GM21367 (cell line): ENCODE data around the gene BDH1.
"Not testable (repeated sequence)": the region's sequence is repeated elsewhere in the genome, so short reads cannot be mapped to it uniquely, and the experiment has no call there.

ENCODE experiments used
- ATAC-seq: cut with Tn5 transposase; IDR thresholded peaks from one replicate; pipeline ENCODE4 v1.9.1; 2021; ENCODE audit not compliant: unreplicated experiment

BDH1 gene, protein sequence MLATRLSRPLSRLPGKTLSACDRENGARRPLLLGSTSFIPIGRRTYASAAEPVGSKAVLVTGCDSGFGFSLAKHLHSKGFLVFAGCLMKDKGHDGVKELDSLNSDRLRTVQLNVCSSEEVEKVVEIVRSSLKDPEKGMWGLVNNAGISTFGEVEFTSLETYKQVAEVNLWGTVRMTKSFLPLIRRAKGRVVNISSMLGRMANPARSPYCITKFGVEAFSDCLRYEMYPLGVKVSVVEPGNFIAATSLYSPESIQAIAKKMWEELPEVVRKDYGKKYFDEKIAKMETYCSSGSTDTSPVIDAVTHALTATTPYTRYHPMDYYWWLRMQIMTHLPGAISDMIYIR

DNA sequence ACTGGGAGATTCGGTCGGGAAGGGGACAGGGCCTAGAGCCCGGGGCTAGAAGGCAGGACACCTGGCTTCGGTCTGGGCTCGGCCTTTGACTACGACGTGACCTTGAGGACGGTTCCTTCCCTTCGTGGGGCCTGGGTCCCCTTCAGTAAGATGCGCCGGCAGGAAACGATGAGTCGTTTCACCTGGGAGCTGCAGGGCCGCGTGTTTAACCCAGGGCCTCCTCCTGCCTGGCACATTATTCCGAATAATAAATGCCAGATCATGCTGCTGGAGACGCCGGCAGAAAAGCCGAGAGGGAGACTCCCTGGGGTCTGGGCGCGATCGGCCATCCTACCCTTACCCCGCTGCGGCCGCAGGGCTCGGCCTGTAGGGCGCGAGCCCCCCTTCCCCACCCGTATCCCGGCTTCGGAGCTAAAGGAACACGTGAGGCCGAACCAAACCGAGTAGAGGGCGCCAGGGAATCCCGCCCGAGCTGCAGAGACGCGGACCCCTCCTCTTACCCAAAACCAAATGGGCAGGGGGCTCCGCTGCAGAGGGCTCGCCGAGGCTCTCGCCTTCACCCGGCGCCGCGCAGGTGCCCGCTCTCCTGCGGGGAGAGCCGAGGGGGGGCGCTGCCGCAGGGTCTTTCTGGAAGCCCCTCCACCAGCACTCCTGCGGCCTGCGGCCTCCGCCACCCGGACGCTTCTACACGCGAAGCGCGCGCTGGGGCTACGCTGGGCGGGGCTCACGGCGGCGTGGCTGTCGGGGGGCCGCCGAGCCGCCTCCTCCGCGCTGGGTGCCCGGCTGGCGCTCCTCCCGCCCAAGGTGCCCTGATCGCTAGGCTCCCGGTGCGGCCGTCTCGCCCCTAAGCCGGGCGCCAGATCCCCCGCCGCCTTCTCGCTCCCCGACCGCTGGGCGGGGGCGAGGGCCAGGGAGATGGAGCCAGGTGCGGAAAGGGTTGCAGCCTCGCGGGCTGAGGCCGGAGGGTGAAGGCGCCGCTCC is at the start of gene BDH1:
BDH1 (minus strand) TSS at position 688 of the 981 bp plus-strand sequence. CDS start 9,525 bp downstream, outside the sequence.
- peak; percentile 7 for ATAC-seq

DNA sequence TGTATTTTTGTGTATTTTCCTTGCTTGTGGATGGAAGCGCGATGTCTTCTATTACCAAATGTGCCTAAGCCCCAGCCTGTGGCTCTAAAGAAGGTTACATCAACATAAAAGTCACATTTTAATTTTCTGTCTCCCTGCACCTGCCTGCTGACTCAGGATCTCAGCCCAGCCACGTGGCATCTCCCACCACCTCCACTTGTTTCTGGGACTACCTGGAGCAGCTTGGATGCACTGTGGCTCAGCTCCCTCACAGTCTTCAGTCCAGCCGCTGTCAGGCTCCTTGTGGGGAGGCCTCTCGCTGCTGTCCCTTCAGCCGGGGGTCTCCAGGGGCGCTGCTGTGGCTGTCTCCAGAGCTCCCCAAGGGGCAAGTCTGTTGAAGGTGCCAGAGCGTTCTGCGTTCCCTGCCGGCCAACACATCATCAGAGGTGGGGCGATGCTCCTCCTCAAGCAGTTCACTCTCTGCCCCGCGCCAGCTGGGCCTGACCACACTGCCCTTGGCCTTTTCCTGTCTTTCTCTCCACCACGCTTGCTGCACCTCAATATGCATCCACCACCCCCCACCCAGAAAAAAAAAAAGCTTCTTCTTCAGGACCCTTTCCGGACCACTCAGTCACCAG is 47.7 kb upstream of the BDH1 start:
- ATAC-seq, result no peak

DNA sequence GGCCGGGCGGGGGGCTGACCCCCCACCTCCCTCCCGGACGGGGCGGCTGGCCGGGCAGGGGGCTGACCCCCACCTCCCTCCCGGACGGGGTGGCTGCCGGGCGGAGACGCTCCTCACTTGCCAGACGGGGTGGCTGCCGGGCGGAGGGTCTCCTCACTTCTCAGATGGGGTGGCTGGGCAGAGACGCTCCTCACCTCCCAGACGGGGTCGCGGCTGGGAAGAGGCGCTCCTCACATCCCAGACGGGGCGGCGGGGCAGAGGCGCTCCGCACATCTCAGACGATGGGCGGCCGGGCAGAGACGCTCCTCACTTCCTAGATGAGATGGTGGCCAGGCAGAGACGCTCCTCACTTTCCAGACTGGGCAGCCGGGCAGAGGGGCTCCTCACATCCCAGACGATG is 46.6 kb upstream of the BDH1 start:
- ATAC-seq, result not testable (repeated sequence)

DNA sequence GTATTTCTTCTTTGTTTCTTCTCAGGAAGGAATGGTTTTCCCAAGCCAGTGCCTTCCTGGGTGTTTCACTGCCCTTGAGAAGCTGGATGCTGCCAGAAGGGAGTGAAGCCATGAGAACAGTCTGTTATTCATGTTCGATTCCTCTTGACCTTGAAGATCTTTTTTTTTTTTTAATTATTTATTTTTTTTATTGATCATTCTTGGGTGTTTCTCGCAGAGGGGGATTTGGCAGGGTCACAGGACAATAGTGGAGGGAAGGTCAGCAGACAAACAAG is 45.7 kb upstream of the BDH1 start:
- ATAC-seq, result not testable (repeated sequence)

DNA sequence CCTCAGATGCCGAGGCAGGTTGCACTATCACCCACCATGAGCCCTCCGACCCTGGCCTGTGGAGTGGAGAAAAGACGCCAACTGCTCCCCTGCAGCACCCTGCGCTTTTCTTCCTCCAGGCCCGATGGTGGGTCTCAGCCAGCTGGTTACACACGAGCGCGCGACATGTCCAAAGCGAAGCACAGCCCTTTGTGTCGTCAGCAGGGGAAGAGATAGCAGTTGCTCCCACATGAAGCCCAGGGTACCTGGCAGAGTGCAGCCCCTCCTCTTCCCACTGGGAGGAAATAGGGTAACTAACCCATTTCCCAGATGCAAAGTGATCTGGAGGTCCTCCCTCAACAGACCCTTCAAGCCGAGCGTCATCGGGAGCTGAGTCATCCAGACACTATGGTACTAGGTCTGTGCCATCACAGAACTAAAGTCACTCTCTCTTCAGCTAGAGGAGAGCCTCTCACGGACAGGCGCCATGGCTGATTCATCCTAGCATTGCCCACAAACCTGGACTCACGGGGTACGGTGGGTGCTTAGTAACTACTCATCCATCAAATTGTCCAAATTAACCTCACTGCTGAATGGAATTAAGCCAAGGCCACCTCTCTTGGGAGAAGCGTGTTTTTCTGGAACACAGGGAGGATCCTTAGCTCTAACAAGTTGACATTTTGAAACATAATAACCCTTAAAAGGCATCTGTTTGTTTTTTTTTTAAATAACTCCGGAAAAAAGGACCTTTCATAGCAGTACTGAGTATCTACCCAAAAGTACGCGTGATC is 45.2 kb upstream of the BDH1 start:
- no peak for ATAC-seq

DNA sequence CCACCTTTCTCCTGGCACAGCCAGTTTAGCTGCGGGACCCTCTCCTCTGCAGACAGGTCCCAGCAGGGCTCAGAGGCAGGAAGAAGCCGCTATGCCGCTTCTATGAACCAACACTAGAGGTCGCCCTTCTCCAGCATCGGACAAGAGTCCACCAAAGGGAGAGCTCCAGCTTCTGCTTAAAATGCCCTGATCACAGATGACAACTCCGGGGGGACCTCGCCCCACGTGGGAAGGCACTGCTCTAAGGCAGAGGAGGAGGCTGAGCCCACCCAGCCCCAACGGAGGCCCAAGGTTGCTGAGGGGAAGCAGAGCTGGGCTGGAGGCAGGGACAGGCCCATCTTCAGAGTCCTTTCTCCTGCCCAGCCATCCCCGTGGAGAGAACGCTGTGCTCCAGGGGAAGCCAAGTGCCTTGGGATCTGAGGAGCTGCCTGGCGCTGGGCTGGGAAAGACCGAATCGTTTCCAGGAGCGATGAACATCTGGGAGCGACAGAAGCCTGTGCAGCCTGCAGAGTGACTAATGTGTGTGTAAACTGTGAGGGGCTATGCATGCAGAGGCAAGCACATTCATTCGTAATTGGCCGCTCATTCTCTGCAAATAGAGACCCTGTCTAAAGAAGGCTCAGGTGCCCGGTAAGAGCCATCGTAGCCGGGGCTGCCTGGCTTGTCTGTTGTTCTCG is 43.5 kb upstream of the BDH1 start:
- ATAC-seq, result peak; percentile 73

DNA sequence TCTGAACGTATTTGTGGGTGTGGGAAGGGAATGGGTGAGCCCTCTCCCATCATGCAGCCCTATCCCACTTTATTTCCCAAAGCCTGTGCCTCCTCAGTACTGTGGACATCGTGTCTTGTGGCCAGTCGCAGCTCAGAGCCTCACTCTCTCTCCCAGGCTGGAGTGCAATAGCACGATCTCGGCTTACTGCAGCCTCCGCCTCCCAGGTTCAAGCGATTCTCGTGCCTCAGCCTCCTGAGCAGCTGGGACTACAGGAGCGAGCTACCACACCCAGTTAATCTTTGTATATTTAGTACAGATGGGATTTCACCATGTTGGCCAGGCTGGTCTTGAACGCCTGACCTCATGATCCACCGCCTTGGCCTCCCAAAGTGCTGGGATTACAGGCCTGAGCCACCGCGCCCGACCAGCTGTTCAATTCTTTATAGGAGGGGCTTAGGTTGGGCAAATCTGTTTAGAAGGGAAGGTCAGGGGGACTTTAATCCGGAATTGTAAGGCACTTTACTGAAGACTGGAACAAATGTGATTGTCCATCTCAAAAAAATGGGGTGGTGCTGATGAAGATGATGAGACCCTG is 42.7 kb upstream of the BDH1 start:
- no peak for ATAC-seq

DNA sequence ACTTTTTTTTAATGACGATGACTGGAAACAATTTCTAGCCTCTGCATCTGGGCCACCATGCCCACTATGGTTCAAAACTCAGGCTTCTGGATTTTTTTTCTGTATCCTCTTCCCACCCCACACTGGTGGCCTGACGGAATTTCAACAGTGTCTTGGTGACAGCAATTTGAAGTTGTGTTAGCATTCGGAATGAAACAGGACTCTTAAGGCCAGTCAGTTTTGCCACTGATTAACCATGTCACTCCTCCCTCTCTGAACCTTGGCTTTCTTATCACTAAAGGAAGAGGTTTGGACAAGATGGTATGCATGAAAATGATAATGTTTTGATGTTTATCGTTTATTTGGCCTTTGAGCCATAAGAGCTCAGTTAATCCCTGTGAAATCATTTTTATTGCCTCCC is 41.6 kb upstream of the BDH1 start:
- no peak for ATAC-seq

DNA sequence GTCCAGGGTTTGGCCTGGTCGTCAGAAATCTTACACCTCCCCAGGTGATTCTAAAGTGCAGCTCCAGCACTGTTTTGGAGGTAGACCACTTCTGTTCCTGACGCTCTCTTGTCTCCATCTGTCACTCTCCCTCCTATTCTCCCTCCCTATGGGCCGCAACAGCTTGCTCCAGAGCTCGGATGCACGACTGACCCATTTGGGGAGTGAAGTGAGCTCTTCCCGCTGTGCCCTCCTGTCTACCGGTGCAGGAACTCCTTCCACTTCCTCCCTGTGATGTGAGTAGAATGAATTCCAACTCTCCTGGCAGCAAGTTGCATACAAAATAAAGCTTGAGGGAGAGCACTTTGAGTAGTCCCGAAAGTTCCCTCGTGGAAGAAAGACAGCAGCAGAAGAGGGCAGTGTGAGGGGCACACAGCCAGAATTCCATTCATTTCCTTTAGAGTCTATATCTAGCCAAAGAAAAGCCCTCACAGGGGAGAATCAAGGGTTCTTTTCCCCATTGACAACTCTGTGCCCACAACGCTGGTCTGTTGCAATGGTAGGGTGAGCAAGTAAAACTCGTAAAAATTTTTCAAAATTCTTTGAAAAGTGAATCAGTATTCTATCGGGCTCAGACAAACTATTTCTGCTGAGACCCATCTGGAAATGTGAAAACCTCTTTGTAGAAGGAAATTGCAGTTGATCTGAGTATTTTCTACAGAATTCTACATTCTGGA is 39.9 kb upstream of the BDH1 start:
- ATAC-seq, result no peak

DNA sequence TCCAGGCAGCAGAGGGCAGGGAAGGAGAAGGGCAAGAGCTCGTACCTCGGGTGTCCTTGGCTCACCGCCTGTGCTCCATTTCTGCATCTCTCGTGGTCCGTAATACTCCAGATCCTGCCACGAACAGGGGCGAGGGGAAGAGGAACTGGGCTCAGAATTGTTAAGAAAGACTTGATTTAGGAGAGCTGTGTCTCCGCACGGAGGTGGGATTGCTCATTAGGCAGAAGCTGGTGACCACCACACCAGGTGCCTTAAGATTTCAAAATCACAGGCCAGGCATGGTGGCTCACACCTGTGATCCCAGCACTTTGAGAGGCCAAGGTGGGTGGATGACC is 37.2 kb upstream of the BDH1 start:
- no peak for ATAC-seq

DNA sequence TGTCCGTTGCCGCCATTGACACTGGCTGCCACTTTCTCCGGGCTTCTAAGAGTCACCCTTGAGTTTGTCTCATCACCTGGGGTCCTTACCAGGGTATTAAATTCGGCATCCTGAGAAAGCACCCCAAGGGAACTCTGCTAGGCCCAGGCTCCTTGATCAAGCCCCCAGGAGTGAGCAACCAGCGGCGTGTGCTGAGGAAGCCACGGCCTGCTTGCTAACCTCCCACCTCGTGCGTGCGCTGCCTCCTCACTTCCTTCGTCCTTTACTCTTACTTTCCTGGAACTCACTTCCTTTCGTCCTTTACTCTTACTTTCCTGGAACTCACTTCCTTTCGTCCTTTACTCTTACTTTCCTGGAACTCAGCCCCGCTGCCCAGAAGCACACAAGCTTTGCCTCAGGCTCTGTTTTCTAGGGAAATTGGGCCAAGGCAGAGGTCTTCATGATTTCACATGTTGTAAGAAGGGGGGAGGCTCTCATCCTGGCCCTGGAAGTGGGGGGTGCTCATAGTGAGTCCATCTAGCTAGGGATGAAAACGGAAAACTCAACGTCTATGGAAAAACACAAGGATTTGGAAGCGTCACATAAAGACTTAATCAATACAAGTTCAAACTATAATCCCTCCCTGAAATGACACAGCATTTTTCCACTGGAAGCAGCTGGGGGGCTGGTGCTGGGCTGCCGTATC is 36.7 kb upstream of the BDH1 start:
- ATAC-seq, result no peak

DNA sequence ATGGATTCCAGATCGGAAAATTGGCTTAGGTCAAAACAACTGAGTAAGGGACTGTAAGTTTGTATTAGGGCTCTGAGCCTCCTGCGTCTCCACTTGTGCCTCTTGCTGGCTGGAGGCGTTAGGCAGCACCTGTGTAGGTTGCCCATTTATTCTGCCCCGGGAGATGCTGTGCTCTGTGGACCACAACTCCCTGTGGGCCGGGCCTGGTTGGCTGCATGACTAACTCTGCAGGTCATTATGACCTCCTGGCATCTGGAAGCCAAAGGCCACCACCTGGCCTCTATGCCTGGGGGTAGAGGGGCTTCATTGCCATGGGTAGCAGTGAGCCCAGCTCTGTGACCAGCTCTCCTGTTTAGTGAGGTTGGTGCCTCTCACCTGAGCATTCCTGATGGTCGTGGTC is 36.0 kb upstream of the BDH1 start:
- no peak for ATAC-seq

DNA sequence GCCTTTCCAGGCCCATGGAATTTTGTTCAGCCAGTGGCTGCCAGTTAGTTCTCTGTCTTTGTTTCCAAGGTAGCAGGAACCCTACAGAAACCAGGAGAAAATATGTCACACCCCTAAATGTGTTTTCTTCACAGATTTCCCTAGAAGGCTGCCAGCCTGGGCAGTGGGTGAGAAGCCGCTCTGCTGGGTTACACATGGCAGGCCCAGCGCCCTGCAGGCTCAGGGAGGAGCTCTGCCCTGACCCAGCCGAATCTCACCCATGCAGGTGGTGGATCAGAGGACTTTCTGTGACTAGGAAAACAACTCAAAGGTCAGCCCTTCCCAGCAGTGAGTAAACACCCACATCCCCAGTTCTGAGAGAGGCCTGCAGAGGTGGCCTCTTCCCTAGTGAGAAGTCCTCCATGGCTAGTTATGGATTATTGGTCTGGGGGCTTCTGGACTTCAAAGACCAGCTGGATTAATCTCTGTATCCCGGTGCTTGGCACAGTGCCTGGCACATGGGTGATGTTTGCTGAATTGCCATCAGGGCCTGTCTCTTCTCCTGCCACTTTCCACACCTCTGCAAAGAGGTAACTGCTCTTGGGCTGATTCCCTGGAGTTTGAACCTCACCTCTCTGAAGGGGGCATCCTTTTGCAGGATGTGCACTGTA is 34.7 kb upstream of the BDH1 start:
- no peak for ATAC-seq

DNA sequence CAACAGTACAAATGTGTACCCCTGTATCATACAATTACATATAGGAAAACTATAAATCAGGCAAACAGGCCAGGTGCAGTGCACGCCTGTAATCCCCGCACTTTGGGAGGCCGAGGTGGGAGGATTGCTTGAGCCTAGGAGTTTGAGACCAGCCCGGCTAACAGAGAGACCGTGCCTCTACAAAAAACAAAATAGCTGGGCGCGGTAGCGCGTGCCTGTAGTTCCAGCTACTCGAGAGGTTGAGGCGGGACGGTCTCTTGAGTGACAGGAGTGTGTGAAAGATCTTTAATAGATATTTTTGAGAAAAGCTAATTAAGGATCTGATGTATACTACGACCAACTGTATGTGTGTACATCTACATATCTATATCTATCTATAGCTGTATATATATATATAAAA is 33.8 kb upstream of the BDH1 start:
- ATAC-seq, result no peak

DNA sequence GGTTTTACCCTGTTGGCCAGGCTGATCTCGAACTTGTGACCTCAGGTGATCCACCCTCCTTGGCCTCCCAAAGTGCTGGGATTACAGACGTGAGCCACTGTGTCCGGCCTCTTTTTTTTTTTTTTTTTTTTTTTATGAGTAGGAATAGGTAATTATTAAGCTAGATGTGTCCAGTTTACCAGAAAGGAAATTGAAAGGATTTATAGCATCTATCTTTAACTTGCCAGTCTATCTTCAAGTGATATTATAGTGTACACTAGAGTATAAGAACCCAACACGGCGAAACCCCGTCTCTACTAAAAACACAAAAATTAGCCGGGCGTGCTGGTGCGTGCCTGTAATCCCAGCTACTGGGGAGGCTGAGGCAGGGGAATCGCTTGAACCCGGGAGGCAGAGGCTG is 31.0 kb upstream of the BDH1 start:
- ATAC-seq, result not testable (repeated sequence)

DNA sequence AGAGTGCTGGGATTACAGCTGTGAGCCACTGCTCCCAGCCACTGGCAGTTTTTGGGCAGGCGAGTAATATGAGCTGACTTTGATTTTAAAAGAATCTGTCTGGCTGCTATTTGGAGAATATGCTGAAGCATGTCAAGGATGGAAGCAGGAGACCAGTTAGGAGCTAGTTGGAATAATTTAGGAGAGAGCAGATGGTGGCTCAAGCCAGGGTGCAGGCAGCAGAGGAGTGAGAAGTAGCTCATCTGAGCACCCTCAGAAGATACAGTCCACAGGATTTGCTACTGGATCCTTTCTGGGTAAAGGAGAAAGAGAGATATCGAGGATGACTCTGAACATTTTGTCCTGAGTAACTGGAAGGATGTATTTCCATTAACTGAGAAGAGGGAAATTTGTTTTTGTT is 30.4 kb upstream of the BDH1 start:
- no peak for ATAC-seq

DNA sequence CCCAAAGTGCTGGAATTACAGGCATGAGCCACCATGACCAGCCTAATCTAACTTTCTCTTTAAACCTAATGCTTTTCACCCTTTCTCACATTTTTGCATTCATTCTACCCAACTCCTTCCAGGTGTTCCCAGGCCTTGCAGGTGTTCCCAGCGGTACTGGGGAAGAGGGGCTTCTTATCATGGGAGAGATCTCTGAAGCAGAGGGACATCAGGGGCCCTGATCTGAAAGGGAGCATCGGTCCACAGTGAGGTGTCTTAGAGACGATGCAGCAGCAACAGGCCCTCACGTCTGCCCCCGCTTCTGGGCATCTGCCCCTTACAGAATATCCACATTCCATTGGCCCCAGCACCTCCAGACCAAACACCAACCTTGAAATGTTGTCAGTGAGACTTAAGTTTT is 29.0 kb upstream of the BDH1 start:
- ATAC-seq, result no peak

DNA sequence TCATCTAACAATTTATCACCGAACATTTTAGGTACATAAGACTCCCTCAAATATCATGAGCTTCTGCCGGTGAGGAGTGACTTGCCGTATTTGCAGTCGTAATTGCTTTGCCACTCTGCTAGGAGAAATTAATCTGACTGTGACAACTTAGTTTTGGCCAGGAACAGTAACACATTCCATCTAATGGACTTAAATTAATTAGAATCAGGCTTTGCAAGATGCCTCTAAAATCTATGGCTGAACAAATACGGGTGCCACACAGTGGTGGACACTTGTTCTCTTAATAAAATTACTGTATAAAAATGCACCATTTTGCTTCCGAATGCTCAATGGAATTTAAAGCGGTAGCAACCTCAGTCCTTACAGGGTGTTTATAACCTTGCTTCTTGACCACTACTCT is 27.6 kb upstream of the BDH1 start:
- no peak for ATAC-seq

DNA sequence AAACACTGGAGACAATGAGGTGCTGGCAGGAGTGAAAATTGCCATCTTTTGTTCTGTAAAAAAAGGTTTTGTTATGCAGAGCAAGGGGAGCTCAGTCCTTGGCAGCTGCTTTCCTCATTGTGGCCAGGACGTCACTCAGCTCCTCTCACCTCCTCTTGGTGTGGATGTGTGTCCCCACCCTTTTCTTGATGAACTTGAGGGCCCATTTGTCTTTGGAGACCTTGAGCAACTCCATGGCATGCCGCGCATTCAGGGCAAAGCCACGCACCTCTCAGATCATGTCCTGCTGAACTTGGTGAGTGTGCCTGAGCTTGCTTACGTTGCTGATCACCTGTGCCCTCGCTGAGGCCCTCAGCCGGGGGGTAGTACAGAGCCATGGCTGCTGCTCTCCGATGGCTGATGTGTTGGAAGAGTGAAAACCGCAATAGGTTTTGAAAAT is 24.5 kb upstream of the BDH1 start:
- ATAC-seq, result no peak
